COR-L47 (cell line): ENCODE data around the gene PPP5C.
A peak's percentile ranks its signal among the peaks of the same experiment; 100 is the strongest.
"Not testable (repeated sequence)": the region's sequence is repeated elsewhere in the genome, so short reads cannot be mapped to it uniquely, and the experiment has no call there.

Experiments used
- DNase-seq: peaks from one replicate; lab custom pipeline; 2025; lab: John Stamatoyannopoulos, UW

Gene PPP5C, protein sequence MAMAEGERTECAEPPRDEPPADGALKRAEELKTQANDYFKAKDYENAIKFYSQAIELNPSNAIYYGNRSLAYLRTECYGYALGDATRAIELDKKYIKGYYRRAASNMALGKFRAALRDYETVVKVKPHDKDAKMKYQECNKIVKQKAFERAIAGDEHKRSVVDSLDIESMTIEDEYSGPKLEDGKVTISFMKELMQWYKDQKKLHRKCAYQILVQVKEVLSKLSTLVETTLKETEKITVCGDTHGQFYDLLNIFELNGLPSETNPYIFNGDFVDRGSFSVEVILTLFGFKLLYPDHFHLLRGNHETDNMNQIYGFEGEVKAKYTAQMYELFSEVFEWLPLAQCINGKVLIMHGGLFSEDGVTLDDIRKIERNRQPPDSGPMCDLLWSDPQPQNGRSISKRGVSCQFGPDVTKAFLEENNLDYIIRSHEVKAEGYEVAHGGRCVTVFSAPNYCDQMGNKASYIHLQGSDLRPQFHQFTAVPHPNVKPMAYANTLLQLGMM

DNA sequence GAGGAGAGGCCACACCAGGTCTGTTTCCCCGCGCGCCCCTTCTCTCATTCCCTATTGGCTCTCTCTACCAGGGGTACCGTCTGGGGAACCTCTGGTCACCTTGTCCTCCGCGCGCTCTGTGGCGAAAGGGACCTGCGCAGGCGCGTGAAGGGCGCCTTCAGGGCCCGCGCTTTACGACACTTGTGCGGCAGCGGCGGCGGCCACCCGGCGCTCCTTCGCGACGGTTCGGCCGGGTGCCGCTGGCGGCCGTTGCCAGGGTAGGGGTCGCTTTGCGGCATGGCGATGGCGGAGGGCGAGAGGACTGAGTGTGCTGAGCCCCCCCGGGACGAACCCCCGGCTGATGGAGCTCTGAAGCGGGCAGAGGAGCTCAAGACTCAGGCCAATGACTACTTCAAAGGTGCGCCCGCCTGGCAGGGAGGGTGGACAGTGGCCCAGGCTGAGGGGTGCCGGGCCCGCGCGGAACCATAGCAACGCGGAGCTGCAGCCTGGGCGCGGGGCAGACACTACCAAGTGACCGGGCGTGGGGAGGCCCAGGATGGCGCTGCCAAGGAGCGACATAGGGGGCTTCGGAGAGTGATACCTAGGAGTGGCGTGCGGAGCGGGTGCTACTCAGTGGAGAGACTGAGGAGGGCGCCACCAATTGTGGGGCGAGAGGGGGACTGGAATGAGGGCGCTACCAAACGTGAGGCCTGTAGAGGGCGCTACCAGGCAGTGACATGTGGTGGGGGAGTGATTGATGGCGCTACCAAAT is at the start of gene PPP5C:
Gene PPP5C, plus strand, starts transcription at position 267 of the 751 bp plus-strand sequence. Its CDS starts 10 bp downstream, at position 277.
- peak; percentile 95 for DNase-seq

DNA sequence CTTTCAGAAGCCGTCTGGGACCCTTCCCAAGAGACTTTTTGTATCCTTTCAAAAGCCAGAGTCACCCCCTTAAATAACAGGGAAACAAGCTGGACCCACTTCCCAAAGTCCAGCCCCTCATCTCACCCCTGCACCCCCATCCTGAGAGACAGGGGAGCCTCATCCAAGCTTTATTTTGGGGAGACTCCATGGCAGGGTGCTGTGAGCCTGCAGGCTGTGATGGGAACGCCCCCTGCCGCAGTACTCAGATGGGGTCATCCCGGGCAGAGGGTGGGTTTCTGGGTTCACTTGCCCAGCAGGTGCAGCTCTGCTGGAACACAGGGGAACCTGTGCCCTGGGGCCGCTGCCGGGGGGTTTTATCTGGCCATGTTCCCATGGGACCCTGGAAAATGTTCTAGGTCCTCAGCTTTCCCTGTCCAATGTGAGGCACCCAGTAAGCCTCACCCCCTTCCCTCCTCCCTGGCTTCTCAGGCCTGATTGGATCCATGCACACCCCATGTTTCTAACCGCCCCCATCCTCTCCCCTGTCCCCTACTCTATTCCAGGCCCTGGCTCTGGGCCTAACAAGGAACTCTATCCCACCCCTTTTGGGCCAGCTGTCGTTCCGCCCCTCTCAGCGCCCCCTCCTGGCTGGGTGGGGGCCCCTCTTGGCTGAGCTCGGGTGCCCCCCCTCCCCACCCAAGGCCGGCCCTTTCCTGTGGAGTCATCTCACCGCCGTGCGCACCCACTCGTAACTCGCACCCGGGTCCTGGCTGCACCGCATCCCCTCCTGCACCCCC is 49.0 kb upstream of the PPP5C start:
- DNase-seq, result no peak

DNA sequence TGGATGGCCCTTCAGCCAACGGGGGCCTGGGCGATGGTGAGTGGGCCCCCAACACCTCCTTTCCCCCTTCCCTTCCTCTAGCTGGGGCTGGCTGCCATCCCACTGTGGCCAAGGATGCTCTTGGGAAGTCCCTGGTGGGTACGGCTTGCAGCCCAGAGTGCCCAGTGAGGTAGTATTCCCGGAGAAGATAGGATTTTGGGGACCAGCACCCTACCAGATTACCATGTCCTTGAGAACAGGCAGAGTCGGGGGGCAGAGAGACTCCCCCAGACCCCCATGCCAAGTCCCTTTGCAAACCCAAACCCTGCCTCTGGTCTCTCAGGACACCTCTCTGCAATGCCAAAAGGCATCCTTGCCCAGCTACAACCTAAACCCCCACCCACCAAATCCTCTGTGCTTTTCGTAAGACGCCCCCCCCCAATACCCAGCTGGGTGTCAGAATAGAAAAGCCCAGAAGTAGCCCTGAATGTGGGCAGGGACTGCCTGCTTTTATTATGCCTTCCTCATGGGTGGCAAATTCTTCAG is 48.3 kb upstream of the PPP5C start:
- DNase-seq, result no peak

DNA sequence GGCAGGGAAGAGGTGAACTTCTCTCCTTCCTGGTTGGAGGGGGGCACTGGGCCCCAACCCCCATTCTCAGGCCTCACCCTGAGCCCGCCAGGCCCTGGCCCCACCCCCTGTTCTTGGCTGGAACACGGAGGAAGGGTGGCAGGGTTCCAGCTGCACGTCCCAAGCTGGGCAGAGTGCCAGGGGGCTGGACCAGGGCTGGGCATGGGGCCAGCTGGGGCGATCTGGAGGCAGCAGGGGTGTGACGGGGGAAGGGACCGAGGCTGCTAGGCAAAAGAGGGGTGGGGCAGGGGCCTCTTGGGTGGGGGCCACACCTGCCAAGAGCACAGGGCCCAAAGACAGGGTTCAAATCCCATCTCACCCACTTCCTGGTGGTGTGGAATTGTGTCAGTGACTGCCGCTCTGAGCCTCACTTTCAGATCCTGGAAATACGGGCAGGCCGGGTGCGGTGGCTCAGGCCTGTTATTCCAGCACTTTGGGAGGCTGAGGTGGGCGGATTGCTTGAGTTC is 47.8 kb upstream of the PPP5C start:
- DNase-seq, result peak; percentile 98

DNA sequence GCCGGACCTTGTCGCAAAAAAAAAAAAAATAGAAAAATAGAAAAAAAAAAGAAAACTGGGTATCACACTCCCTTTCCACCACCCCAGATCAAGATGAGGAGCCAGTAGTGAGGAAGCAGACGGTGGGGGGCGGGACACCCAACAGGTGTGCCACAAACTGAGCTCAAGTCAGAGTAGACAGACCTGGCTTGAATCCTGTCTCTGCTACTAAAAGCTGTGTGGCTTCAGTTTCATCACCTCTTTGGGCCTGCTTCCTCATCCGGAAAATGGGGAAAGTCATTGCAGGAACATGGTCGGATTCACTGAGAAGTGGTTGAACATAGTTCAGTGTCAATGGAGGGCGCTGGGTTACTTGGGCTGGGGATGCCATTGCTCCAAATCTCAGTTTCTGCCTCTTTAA is 47.2 kb upstream of the PPP5C start:
- no peak for DNase-seq

DNA sequence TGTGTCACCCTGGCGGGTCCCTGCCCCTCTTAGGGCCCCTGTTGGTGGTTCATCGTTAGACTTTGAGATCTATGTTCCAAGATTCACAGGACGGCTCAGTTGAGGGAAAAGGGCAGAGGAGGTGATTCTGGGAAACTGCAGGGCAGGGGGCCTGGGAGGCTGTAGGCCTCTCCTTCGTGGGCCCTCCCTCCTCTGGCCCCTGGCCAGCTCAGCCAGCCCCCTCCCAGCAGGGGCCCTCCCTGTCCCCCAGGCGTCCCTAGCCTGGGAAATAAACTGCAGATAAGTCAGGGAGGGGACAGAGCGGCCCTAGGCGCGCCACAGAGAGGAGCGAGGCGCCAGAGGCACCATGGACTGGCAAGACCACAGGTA is 43.6 kb upstream of the PPP5C start:
- no peak for DNase-seq

DNA sequence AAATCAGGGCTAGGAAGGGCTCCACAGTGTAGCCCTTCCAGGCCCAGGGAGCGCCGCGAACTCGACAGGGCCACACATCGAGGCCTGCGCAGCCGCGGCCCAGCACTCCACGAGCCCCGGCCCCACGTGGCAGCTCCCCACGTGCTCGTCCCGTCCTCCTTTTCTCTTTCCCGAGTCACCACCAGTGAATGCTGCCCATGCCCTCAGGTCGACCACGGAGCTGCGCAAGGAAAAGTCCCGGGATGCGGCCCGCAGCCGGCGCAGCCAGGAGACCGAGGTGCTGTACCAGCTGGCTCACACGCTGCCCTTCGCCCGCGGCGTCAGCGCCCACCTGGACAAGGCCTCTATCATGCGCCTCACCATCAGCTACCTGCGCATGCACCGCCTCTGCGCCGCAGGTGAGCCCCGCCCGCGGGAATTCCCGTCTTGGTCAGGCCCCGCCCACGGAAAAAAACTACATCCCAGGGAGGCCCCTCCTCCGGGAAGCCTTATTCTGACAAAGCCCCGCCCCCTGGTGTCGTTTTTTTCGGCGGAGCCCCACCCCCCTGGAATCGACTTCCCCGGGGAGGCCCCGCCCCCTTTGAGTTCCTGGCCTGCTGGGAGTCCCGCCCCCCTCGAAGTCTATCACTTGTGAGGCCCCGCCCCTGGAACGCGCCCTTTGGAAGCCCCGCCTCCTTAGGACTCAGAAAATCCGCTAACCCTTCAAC is 43.0 kb upstream of the PPP5C start:
- DNase-seq, result no peak

DNA sequence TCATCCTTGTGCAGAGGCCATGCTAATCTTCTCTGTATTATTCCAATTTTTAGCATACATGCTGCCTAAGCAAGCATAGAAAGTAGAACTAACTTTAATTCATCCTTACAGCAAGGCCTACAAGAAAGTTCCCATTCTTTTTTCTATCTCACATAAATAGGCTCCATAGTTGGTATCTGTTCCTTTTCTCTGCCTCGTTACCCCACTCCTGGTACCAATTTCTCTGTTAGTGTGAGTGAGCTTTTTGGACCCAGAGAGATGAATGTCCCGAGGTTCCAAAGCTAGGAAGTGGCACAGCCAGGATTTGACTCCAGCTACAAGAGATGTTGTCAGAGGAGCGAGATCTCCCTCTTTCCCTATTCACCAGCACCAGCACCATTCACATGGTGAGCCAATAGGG is 40.4 kb upstream of the PPP5C start:
- DNase-seq, result no peak

DNA sequence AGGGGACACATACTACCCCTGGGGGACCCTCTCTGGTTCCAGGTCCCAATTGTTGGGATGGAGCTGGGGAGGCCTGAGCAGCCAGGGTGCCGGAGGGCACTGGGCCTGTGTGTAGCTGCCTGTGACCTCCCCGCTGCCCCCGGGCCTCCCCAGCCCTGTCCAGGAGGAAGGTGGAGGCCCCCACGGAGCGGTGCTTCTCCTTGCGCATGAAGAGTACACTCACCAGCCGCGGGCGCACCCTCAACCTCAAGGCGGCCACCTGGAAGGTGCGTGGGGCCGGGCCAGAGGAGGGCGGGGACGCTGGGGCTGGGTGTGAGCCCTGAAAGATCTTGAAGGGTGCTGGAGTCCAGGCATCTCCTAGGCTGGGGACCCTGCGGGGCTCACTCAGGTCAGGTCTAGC is 38.4 kb upstream of the PPP5C start:
- no peak for DNase-seq

DNA sequence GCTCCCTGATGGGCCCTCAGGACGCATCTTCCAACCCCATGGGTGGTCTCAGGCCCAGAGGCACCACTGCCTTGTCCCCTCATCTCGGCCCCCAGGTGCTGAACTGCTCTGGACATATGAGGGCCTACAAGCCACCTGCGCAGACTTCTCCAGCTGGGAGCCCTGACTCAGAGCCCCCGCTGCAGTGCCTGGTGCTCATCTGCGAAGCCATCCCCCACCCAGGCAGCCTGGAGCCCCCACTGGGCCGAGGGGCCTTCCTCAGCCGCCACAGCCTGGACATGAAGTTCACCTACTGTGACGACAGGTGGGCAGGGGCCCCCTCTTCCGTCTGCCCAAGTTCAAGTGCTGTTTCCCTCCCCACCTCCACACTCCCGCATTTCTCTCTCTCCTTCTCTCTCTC is 37.8 kb upstream of the PPP5C start:
- DNase-seq, result no peak

DNA sequence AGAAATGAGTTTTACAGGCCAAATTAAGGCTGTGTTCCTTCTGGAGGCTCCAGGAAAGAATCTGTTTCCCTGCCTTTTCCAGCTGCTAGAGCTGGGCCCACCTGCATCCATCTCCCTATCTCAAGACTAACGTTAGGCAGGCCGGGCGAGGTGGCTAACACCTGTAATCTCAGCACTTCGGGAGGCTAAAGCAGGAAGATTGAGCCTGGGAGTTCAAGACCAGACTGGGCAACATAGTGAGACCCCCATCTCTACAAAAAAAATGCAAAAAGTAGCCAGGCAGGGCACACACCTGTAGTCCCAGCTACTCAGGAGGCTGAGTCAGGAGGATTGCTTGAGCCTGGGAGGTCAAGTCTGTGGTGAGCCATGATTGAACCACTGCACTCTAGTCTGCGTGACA is 35.4 kb upstream of the PPP5C start:
- DNase-seq, result no peak

DNA sequence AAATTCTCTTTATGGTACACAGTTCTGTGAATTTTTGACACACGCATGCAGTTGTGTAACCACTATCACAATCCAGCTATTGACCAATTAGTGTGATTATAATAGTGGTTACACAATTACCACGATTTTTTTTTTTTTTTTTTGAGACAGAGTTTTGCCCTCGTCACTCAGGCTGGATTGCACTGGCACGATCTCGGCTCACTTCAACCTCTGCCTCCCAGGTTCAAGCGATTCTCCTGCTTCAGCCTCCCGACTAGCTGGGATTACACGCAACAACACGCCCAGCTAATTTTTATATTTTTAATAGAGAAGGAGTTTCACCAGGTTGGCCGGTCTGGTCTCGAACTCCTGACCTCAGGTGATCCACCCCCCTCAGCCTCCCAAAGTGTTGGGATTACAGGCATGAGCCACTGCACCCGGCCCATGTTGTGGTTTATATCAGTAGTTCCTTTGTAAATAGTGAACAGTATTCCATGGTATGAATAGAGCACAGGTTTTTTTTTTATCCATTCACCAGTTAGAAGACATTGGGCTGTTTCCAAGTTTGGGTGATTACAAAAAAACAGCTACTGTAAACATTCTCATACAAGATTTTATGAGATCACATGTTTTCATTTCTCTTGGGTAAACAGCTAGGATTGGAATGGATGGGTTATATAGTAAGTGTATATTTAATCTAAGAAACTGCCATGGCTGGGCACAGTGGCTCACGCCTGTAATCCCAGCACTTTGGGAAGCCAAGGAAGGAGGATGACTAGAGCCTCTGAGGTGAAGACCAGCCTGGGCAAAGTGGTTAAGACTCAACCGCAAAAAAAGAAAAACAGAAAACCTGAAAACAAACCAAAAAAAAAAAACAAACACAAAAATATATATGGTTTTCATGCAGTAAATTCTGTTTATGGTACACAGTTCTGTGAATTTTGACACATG is 33.1 kb upstream of the PPP5C start:
- DNase-seq, result peak; percentile 41

DNA sequence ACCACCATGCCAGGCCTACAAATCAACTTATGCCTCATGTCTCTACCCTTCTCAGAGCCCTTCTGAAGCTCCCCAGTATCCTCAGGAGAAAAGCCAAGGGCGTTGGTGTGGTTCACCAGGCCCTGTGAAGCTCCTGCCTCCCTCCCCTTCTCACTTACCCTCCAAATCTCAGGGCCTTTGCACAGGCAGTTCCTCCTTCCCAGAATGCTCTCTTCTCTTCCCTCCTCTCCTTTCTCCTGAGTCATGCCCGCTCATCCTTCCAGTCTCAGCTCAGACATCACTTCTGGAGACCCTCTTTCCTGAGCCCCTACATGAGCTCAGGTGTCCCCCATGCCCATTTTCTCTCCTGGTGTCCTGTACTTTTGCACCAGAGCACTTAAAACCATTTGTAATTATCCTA is 29.5 kb upstream of the PPP5C start:
- DNase-seq, result no peak

DNA sequence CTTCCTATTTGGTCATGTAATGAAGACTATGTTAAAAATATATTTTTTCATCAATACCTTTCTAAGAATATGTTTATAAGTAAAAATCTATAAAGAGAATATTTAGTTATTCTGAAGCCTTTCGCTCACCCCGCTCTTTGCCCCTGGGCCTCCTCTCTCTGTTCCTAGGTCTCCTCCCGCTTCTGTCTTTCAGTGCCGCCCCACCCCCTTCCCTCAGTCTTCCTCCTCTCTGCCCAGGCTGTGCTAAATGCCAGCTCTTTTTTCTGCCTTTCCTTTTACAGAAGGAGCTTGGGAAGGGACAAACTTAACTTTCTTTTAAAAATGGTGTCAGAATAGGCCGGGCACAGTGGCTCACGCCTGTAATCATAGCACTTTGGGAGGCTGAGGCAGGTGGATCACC is 27.3 kb upstream of the PPP5C start:
- DNase-seq, result no peak

DNA sequence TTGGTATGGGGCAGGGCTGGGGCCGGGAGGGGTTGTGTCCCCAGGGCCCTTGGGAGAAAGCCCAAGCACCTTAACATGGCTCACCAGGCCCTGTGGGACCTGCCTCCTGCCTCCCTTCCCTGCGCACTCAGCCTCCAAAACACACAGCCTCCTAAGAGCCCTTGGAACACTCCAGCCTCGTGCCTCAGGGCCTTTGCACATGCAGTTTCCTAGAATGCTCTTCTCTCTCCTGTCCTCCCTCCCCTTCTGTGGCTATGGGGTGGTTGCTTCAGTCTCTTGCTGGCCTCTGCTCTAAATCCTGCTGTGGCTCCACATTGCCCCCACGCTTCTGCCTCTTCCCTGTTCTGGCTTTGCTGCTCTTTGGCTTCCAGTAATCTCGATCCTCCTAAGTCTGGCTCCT is 26.3 kb upstream of the PPP5C start:
- no peak for DNase-seq

DNA sequence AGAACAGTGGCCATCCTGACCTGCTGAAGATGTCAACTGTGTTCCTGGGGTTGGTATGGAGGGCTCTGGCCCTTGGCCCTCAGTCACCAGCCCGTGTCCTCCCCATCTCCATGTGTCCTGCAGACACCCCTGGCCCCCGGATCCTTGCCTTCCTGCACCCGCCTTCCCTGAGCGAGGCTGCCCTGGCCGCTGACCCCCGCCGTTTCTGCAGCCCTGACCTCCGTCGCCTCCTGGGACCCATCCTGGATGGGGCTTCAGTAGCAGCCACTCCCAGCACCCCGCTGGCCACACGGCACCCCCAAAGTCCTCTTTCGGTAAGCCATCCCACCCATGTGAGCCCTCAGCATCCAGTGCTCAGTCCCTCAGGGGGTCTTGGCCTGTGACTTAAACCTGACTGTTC is 25.2 kb upstream of the PPP5C start:
- no peak for DNase-seq

DNA sequence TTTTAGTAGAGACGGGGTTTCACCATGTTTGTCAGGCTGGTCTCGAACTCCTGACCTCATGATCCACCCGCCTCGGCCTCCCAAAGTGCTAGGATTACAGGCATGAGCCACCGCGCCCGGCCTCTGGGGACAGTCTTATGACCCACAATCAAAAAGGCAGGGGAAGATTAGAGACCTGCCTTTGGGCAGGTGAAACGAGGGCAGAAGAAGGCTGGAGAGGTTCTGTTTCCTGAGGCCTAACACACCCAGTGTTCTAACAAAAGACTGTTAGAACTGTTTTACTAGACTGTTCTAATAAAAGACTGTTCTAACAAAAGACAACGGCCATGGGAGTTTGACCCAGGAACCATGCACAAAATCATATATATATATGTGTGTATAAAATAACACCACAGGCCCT is 23.7 kb upstream of the PPP5C start:
- DNase-seq, result not testable (repeated sequence)

DNA sequence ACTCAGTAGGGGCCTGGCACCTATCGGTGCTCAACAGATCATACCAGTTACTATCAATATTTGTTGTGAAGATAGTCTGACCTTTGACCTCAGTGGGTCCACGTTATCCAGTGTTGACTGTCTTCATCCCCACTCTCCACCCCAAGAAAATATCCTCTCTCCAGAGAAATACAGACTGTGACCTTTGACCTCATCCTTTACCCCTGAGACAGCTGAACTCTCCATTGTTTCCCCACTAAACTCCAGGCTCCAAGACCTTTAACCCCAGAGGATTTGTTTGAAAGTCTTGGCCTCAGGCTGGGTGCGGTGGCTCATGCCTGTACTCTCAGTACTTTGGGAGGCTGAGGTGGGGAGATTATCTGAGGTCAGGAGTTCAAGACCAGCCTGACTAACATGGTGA is 22.6 kb upstream of the PPP5C start:
- DNase-seq, result no peak

DNA sequence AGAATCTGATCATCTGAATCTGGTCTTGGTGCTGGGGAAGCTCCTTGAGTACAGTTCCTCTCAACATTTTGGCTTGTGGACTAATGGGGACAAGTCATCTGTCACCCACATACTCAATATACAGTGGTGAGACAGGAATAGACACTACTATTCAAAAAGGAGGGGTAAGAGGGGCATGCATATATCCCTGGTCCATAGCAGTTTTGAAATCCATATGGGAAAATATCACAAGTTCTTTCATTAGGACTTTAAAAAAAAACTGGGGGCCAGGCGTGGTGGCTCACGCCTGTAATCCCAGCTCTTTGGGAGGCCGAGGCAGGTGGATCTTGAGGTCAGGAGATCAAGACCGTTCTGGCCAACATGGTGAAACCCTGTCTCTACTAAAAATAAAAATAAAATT is 20.3 kb upstream of the PPP5C start:
- DNase-seq, result no peak

DNA sequence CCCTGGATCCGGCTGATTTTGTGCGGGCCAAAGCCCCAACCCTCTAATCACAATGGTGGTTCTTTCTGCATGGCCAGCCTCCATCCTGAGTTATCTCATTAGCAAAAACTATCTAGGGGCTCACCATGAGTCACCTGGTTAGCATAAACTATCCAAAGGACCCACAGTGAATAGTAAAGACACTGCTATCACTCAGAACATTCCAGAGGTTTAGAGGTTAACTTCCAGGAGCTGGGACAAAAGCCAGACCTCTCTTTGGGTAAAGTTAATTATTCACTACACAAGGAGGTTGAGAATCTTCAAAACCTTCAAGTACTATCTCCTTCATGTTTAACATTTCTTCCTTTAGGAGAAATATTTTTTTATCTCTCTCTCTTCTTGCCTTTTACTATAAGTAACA is 18.8 kb upstream of the PPP5C start:
- DNase-seq, result no peak
